Measurements from ENCODE around the gene RBBP4. TPM values are rescaled to one million over a fixed set of nuclear protein-coding genes. Genes with fewer than 3 reads are reported as not detected.

RBBP4 gene
- total and polyA plus RNA-seq, 2 donors (not counting 1 experiment from before 2014, with no cell fraction given): 69.9 to 204 TPM

GRCh38 chr1:32605711-32606424 is 45.1 kb upstream of the RBBP4 start:
- Mint-ChIP-seq H3K9me3 (ENCODE audit: insufficient read depth) (no peaks in the 10 kb centered on the region), H3K27ac (no peak overlapping the region), H3K27me3 (no peaks in the 10 kb centered on the region), H3K4me1 (no peaks in the 10 kb centered on the region), H3K4me3 (no peak overlapping the region)
- H3K79me2 ChIP-seq (ENCODE audit: control insufficient read depth, insufficient read depth, low read length): no peaks in the 10 kb centered on the region
- H3K27ac ChIP-seq (ENCODE audit: low read length in 2 of 2): no peak overlapping the region
- TF ChIP-seq, protein P1, sequence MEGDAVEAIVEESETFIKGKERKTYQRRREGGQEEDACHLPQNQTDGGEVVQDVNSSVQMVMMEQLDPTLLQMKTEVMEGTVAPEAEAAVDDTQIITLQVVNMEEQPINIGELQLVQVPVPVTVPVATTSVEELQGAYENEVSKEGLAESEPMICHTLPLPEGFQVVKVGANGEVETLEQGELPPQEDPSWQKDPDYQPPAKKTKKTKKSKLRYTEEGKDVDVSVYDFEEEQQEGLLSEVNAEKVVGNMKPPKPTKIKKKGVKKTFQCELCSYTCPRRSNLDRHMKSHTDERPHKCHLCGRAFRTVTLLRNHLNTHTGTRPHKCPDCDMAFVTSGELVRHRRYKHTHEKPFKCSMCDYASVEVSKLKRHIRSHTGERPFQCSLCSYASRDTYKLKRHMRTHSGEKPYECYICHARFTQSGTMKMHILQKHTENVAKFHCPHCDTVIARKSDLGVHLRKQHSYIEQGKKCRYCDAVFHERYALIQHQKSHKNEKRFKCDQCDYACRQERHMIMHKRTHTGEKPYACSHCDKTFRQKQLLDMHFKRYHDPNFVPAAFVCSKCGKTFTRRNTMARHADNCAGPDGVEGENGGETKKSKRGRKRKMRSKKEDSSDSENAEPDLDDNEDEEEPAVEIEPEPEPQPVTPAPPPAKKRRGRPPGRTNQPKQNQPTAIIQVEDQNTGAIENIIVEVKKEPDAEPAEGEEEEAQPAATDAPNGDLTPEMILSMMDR (IDR thresholded peaks at IDR 0.05): no peak
- no peak for TF ChIP-seq EZH2 (IDR thresholded peaks at IDR 0.05; ENCODE audit: borderline replicate concordance, insufficient read depth, low read depth, low read length, poor library complexity, severe bottlenecking)
- intact Hi-C loops (cut with micrococcal nuclease): no loop called here
- ChIA-PET CTCF (interaction anchor here (0.6 kb wide), 1 partner anchor 48 kb away, joined by 3 read pairs; no protein-coding TSS in a partner anchor), POLR2A (no interaction called here)
- ATAC-seq (ENCODE audit: low read depth) (no peak), DNase-seq (no peak)
- no peaks in the 10 kb centered on the region for H3K4me1 ChIP-seq (ENCODE audit: control insufficient read depth in 2 of 2, insufficient read depth in 2 of 2, low read length in 2 of 2)
- H3K9ac ChIP-seq (ENCODE audit: low read length): no peak overlapping the region
- H3K4me3 ChIP-seq (ENCODE audit: control extremely low read depth in 1 of 5, extremely low read depth in 1 of 5, insufficient read depth in 1 of 5, low read depth in 2 of 5, low read length in 4 of 5): no peak overlapping the region
- no peaks in the 10 kb centered on the region for H3K9me3 ChIP-seq (ENCODE audit: control extremely low read depth in 1 of 3, control insufficient read depth in 2 of 3, insufficient read depth in 1 of 3, low read length in 2 of 3)
- H3K27me3 ChIP-seq (replicated peaks in 1 of 4; ENCODE audit: control extremely low read depth in 1 of 4, control insufficient read depth in 3 of 4, insufficient read depth in 4 of 4, low read length in 3 of 4): no peaks in the 10 kb centered on the region
- no peaks in the 10 kb centered on the region for H4K20me1 ChIP-seq (ENCODE audit: control insufficient read depth, insufficient read depth, low read length, poor library complexity, severe bottlenecking)
- no peak overlapping the region for H3K4me2 ChIP-seq (replicated peaks; ENCODE audit: low read depth, low read length, poor library complexity, severe bottlenecking)
- H3K36me3 ChIP-seq (replicated peaks in 1 of 2; ENCODE audit: control extremely low read depth in 1 of 2, control insufficient read depth in 1 of 2, extremely low read depth in 1 of 2, insufficient read depth in 2 of 2, low read length in 1 of 2): no peaks in the 10 kb centered on the region
- WGBS (ENCODE audit: insufficient coverage): 97% methylated on average over 16 of the region's 17 CpGs
- H2AFZ ChIP-seq (ENCODE audit: insufficient read depth, low read depth, low read length, poor library complexity, severe bottlenecking): no peak overlapping the region

DNA sequence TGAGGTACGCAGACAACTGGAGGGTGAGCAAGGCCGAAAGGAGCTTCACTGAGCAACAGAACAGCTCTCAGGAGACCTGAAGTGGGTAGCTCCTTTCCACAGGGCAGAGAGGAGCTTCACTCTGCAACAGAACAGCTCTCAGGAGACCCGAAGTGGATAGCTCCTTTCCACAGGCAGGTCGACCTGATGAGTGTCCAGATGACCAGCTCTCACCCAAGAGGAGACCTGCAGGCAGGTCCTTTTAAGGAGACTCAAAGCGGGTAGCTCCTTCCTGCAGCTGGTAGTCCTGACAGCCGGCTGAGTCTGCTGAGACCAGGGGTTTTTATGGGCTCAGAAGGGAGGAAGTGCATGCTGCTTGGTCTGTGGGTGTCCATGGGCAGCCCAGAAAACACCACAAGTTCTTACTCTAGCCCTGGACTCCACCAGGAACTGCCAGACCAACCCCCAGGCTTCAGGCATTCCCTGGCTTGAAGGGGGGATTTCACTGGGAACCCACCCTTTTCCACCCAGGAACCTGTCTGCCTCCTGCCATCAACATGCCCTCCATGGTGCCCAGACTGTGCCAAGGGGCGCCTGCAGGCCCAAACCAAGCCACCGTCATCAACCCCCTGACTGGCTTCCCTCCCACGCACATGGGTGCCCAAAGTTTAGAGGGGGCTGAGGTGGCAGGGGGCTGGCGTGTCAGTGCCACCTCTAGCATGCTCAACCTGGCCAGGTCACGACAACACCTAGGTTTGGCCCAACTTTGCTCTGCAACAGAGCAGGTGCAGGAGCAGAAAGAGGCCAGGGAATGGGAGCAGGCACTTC is 44.2 kb upstream of the RBBP4 start:
- no peaks in the 10 kb centered on the region for H3K9me3 Mint-ChIP-seq (ENCODE audit: insufficient read depth)
- Histone ChIP-seq H3K79me2 (ENCODE audit: control insufficient read depth, insufficient read depth, low read length) (no peaks in the 10 kb centered on the region), H3K4me2 (replicated peaks; ENCODE audit: low read depth, low read length, poor library complexity, severe bottlenecking) (no peak overlapping the region), H3K27ac (ENCODE audit: low read length in 2 of 2) (no peak overlapping the region), H3K9ac (ENCODE audit: low read length) (no peak overlapping the region), H2AFZ (ENCODE audit: insufficient read depth, low read depth, low read length, poor library complexity, severe bottlenecking) (no peak overlapping the region), H3K9me3 (ENCODE audit: control extremely low read depth in 1 of 3, control insufficient read depth in 2 of 3, insufficient read depth in 1 of 3, low read length in 2 of 3) (no peaks in the 10 kb centered on the region), H3K4me3 (ENCODE audit: control extremely low read depth in 1 of 5, extremely low read depth in 1 of 5, insufficient read depth in 1 of 5, low read depth in 2 of 5, low read length in 4 of 5) (no peak overlapping the region), H3K36me3 (replicated peaks in 1 of 2; ENCODE audit: control extremely low read depth in 1 of 2, control insufficient read depth in 1 of 2, extremely low read depth in 1 of 2, insufficient read depth in 2 of 2, low read length in 1 of 2) (no peaks in the 10 kb centered on the region), H4K20me1 (ENCODE audit: control insufficient read depth, insufficient read depth, low read length, poor library complexity, severe bottlenecking) (no peaks in the 10 kb centered on the region), H3K27me3 (replicated peaks in 1 of 4; ENCODE audit: control extremely low read depth in 1 of 4, control insufficient read depth in 3 of 4, insufficient read depth in 4 of 4, low read length in 3 of 4) (peaks cover 0 to under 1% (median 0%) of the 10 kb centered on the region in 4 experiments), H3K4me1 (ENCODE audit: control insufficient read depth in 2 of 2, insufficient read depth in 2 of 2, low read length in 2 of 2) (peaks cover 0 to 1% of the 10 kb centered on the region in 2 donors)
- no peak overlapping the region for H3K27ac Mint-ChIP-seq
- H3K4me1 Mint-ChIP-seq: no peaks in the 10 kb centered on the region
- POLR2A ChIA-PET: no interaction called here
- WGBS (ENCODE audit: insufficient coverage): 86% methylated on average over 9 of the region's 11 CpGs
- TF ChIP-seq, protein P1 (IDR thresholded peaks at IDR 0.05): no peak
- TF ChIP-seq EZH2 (IDR thresholded peaks at IDR 0.05; ENCODE audit: borderline replicate concordance, insufficient read depth, low read depth, low read length, poor library complexity, severe bottlenecking): no peak
- DNase-seq (no peak), ATAC-seq (ENCODE audit: low read depth) (no peak)
- CTCF ChIA-PET: interaction anchor here (0.6 kb wide), 1 partner anchor 49 kb away, joined by 3 read pairs; no protein-coding TSS in a partner anchor
- H3K27me3 Mint-ChIP-seq: no peaks in the 10 kb centered on the region
- intact Hi-C loops (cut with micrococcal nuclease): no loop called here
- no peak overlapping the region for H3K4me3 Mint-ChIP-seq

Data from B cell (primary cell).